ENCODE measurements around the gene AGPAT1. TPM values are rescaled to one million over a fixed set of nuclear protein-coding genes. Genes with fewer than 3 reads are reported as not detected.
"Not testable (repeated sequence)": the region's sequence is repeated elsewhere in the genome, so short reads cannot be mapped to it uniquely, and the experiment has no call there.

AGPAT1 gene
- total and polyA plus RNA-seq, 10 of the 15 experiments (the other 5 are each of a cell fraction or from before 2014, with no cell fraction given) = 13.9 to 39.5 (median 24.7) TPM

DNA sequence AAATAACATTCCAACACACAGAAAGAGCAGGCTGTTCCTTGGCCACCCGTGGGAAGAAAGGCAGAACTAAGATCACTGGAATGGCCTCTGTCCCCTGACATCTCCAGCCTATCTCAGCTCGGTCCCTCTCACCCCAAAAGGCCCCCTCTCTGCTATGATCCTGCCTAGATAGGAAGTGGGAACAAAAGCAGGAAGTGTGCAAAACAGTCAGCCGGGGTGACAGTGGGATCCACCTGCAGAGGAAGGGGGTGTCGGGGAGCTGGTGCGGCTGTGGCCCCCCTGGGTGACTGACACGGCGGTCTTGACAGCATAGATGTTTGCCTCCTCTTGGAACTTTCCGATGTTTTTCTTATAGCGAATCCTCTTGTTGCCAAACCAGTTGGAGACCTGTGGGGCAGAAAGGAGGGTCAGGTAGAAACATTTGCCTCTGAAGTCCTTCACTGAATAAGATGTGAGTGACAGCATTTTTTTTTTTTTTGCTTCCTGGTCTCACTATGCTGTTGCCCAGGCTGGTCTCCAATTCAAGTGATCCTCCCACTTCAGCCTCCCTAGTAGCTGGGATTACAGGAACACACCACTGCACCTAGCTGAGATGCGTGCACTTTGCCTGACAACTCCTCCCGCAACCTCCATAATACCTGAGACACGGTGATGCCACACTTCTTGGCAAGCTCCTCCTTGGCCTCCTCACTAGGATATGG is 11.3 kb upstream of the AGPAT1 start (continued):
- TF ChIP-seq, protein P1, sequence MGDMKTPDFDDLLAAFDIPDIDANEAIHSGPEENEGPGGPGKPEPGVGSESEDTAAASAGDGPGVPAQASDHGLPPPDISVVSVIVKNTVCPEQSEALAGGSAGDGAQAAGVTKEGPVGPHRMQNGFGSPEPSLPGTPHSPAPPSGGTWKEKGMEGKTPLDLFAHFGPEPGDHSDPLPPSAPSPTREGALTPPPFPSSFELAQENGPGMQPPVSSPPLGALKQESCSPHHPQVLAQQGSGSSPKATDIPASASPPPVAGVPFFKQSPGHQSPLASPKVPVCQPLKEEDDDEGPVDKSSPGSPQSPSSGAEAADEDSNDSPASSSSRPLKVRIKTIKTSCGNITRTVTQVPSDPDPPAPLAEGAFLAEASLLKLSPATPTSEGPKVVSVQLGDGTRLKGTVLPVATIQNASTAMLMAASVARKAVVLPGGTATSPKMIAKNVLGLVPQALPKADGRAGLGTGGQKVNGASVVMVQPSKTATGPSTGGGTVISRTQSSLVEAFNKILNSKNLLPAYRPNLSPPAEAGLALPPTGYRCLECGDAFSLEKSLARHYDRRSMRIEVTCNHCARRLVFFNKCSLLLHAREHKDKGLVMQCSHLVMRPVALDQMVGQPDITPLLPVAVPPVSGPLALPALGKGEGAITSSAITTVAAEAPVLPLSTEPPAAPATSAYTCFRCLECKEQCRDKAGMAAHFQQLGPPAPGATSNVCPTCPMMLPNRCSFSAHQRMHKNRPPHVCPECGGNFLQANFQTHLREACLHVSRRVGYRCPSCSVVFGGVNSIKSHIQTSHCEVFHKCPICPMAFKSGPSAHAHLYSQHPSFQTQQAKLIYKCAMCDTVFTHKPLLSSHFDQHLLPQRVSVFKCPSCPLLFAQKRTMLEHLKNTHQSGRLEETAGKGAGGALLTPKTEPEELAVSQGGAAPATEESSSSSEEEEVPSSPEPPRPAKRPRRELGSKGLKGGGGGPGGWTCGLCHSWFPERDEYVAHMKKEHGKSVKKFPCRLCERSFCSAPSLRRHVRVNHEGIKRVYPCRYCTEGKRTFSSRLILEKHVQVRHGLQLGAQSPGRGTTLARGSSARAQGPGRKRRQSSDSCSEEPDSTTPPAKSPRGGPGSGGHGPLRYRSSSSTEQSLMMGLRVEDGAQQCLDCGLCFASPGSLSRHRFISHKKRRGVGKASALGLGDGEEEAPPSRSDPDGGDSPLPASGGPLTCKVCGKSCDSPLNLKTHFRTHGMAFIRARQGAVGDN (IDR thresholded peaks at IDR 0.05) = no peak

DNA sequence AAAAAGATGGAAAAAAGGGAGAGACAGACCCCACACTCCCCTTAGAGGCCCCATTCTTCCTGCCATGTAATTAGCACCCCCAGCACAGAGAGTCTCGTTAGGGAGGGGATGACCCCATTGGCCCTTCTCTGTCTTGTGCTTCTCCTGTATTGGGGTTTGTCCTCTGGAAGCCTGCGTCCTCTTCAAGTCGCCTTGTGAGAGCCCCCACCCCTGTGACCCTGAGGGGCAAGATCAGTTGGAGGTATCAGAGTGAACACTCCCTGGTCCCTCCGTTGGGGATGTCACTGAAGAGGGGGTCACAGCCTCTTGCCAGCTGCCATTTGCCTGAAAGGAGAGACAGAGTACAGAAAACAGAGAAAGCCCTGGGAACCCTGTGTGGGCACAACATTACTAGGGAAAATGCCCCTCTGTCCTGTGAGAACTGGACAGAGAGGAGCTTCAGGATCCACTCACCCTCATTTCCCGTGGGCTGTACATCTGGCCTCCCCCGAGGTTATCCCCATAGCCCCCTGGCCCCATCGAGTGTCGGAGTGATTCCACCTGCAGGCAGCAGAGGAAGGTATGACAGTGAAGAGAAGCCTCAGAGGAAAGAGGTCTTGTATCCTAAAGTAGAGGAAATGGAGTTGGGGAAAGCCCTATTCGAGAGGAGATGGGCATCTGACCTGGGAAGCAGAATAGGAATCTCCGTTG is 10.4 kb upstream of the AGPAT1 start:
- H3K27me3 ChIP-seq (replicated peaks in 1 of 2; ENCODE audit: control insufficient read depth in 2 of 2, insufficient read depth in 2 of 2, low read length in 1 of 2); RAD21 ChIA-PET (ENCODE audit: unreplicated experiment); H3K4me3 ChIP-seq; DNase-seq (ENCODE audit: low read depth, low spot score); SMC1A ChIA-PET (ENCODE audit: uncharacterized antibody, unreplicated experiment); H3K9ac ChIP-seq (ENCODE audit: control insufficient read depth, insufficient read depth, low read length); ATAC-seq; intact Hi-C loops (cut with micrococcal nuclease; ENCODE audit: unreplicated experiment); in situ Hi-C loops (cut with MboI); H3K36me3 ChIP-seq (ENCODE audit: control insufficient read depth in 2 of 2, insufficient read depth in 2 of 2, low read length in 1 of 2); H3K9me3 ChIP-seq (replicated peaks; ENCODE audit: control insufficient read depth, insufficient read depth, low read length); H2AFZ ChIP-seq (ENCODE audit: control insufficient read depth, low read depth, low read length); BruUV-seq (replicated peaks); H4K20me1 ChIP-seq (ENCODE audit: control insufficient read depth, insufficient read depth): not testable (repeated sequence)
- CTCF ChIA-PET = interaction anchor here (0.7 to 1.1 kb wide), 2 partner anchors 10 to 948 kb away, joined by 3 read pairs; partner anchors contain the start of gene AGPAT1
- WGBS (ENCODE audit: insufficient coverage, insufficient replicate concordance, low lambda C conversion rate, missing lambda C conversion rate) = 46% methylated on average over 10 of the region's 10 CpGs
- FAIRE-seq = peak; percentile 74
- Histone ChIP-seq H3K79me2 (ENCODE audit: control insufficient read depth, insufficient read depth, low read length) (peaks cover 38% of the 10 kb centered on the region), H3K4me1 (ENCODE audit: control insufficient read depth, insufficient read depth, low read length) (peaks cover 23% of the 10 kb centered on the region), H3K27ac (ENCODE audit: control insufficient read depth, insufficient read depth) (peak overlapping the region; percentile 42), H3K4me2 (ENCODE audit: control insufficient read depth, insufficient read depth) (peak overlapping the region; percentile 30; the same call in 1 of the 2 replicates)
- POLR2A ChIA-PET = interaction anchor here (0.7 to 7.0 kb wide), 2 partner anchors 8 to 227 kb away, joined by 3 to 123 read pairs; partner anchors contain the start of genes AGPAT1, NELFE, RNF5 and SKIC2

Measured in GM12878 (cell line).